ENCODE results near the gene ROR1. TPM values are rescaled to one million over a fixed set of nuclear protein-coding genes. Genes with fewer than 3 reads are reported as not detected.

ROR1 gene
- total RNA-seq, 5 donors from 2014 or later (not counting 1 experiment from before 2014, with no cell fraction given) = 0.15 to 2.0 (median 0.33) TPM; not detected in 1

Other genes starting within 250 kb of the ROR1 start
- 10 to 100 TPM; 12.2 to 17.3 (median 15.5) TPM for gene PGM1, start 180.6 kb upstream of the ROR1 start, total RNA-seq